Measurements from ENCODE around the gene NECTIN4. TPM values are rescaled to one million over a fixed set of nuclear protein-coding genes. Genes with fewer than 3 reads are reported as not detected.

NECTIN4 gene
- total RNA-seq, 2 donors from 2014 or later = 4.6 to 7.8 TPM

DNA sequence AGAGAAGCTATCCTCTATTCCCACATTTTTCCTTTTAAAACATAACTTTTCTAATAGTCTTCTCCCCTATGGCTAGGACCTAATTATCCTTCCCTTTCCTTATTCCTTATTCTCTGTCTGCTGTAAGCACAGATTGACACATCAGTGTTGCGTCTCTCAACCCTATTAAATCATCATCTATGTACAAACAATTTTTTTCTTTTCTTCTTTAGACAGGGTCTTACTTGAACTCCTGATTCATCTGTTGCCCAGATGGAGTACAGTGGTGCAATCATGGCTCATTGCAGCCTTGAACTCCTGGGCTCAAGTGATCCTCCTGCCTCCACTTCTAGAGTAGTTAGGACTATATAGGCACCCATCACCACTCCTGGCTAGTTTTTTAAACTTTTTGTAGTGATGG lies 17.1 kb upstream of the NECTIN4 start:
- H3K4me3 ChIP-seq = no peak overlapping the region
- H3K4me1 ChIP-seq = no peaks in the 10 kb centered on the region
- DNase-seq = no peak
- H3K36me3 ChIP-seq = no peaks in the 10 kb centered on the region
- H3K9ac ChIP-seq (ENCODE audit: low read depth in 2 of 2, low read length in 2 of 2) = no peak overlapping the region
- no peaks in the 10 kb centered on the region for H3K27me3 ChIP-seq
- TF ChIP-seq, protein P1, sequence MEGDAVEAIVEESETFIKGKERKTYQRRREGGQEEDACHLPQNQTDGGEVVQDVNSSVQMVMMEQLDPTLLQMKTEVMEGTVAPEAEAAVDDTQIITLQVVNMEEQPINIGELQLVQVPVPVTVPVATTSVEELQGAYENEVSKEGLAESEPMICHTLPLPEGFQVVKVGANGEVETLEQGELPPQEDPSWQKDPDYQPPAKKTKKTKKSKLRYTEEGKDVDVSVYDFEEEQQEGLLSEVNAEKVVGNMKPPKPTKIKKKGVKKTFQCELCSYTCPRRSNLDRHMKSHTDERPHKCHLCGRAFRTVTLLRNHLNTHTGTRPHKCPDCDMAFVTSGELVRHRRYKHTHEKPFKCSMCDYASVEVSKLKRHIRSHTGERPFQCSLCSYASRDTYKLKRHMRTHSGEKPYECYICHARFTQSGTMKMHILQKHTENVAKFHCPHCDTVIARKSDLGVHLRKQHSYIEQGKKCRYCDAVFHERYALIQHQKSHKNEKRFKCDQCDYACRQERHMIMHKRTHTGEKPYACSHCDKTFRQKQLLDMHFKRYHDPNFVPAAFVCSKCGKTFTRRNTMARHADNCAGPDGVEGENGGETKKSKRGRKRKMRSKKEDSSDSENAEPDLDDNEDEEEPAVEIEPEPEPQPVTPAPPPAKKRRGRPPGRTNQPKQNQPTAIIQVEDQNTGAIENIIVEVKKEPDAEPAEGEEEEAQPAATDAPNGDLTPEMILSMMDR (IDR thresholded peaks at IDR 0.05) = no peak
- intact Hi-C loops (cut with DNase I) = no loop called here
- H3K9me3 ChIP-seq = no peaks in the 10 kb centered on the region
- no peak overlapping the region for H3K27ac ChIP-seq

DNA sequence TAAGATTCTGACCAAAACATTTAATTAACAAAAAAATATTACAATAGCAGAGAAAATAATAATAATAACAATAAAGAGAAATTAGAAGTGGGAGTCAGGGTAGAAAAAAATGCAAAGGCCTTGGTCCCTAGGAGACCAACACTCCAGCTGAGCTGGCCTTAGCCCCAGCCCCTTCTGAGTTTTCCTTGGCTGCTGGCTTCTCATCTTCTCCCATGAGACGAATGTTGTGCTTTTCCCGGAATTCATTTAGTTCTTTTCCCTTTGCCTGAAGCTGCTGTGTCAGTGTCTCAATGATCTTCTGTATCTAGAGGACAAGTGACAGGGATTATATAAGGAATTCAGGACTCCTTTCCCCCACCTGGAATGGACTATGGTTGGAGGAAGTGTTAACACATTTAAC lies 11.2 kb upstream of the NECTIN4 start:
- TF ChIP-seq, protein P1 (IDR thresholded peaks at IDR 0.05) = no peak
- DNase-seq = no peak
- Histone ChIP-seq H3K36me3 (no peaks in the 10 kb centered on the region), H3K9me3 (no peaks in the 10 kb centered on the region), H3K4me3 (no peak overlapping the region), H3K27ac (no peak overlapping the region), H3K9ac (ENCODE audit: low read depth in 2 of 2, low read length in 2 of 2) (no peak overlapping the region), H3K27me3 (no peaks in the 10 kb centered on the region), H3K4me1 (peaks cover 3% of the 10 kb centered on the region)
- intact Hi-C loops (cut with DNase I) = no loop called here

DNA sequence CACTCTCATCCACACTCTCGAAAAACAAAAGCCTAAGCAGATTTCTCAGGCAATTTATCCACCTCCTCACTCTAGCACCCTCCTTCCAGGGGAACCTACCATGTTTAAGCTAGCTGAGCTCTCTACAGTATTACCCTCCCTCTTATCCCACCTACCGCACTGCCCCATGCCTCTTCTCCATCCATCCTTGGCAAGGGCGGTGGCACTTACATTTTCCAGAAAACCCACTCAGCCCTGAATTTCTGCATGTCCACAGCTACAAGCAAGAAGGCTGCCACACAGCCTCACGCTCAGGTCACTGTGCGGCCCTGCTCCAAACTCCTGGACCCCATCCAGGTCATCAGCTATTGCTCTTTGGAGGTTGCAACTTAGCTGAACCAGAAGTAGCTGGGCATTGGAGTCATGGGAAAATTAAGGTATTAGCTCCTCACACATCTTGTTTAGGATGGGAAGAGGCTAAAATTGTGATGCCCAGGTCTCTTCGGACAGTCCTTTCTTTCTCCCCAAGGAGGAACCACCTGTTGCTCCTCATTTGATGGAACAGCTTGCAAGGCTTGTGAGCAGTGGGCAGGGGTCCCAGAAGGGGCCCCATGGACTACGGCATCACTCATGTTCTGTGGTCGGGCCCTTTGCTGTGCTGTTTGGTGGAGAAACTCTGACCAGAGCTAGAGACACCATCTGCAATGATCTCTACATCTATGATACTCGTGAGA lies 9.9 kb upstream of the NECTIN4 start:
- Histone ChIP-seq H3K27ac (no peak overlapping the region), H3K9ac (ENCODE audit: low read depth in 2 of 2, low read length in 2 of 2) (peak overlapping the region in 1 of 2 donors; percentile 56), H3K4me1 (peaks cover 3% of the 10 kb centered on the region), H3K9me3 (no peaks in the 10 kb centered on the region), H3K4me3 (peak overlapping the region; percentile 61), H3K27me3 (no peaks in the 10 kb centered on the region), H3K36me3 (no peaks in the 10 kb centered on the region)
- intact Hi-C loops (cut with DNase I) = loop anchor here (5.0 kb wide), 1 partner anchor 102 kb away; no protein-coding TSS in a partner anchor
- TF ChIP-seq, protein P1 (IDR thresholded peaks at IDR 0.05) = no peak
- no peak for DNase-seq

DNA sequence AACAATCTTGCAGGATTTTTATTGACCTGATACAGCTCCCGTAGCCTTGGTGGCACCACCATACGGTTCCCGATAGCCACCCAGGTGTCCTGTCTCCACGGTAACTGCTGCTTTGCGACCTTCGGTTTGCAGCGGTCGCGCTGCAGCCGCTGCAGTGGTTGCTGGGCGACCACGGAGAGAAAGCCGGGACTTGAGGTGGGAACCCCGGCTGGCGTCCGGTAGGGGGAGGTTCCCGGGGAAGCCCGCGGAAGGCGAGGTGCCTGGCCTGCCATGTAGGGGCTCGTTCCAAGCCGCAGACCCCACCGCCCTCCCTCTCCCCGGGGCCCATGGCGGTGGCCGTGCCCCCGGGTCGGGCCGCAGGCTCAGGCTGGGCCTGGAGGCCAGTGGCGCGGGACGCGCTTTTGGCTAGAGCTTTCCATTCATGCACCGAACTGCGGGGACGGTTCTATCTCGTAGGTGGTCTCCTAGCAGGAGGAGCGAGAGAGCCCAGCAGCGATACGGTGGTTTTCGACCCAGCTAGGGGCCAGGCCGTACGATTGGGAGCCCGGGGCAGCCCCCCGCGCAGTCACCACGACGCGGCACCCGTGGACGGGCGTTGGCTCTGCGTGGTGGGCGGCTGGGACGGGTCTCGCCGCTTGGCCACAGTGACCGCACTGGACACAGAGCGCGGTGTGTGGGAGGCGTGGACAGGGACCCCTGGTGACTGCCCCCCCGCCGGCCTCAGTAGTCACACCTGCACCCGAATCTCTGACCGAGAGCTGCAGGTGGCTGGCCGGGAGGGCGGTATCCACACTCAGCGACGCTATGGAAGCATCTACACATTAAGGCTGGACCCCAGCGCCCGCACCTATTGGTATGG lies 9.1 kb upstream of the NECTIN4 start, which contains the start of gene KLHDC9:
KLHDC9 (plus strand) TSS at position 152 of the 859 bp plus-strand sequence; CDS start at position 327, 175 bp downstream.
- H3K27ac ChIP-seq = peak within 1 kb of the TSS; percentile 69
- DNase-seq = peak; percentile 90
- peak within 1 kb of the TSS; percentile 61 for H3K4me3 ChIP-seq
- TF ChIP-seq, protein P1 (IDR thresholded peaks at IDR 0.05) = no peak
- peaks cover 3% of the 10 kb centered on the region for H3K4me1 ChIP-seq
- H3K27me3 ChIP-seq = no peaks in the 10 kb centered on the region
- H3K9me3 ChIP-seq = no peaks in the 10 kb centered on the region
- peak within 1 kb of the TSS; percentile 56 to 80 for H3K9ac ChIP-seq (ENCODE audit: low read depth in 2 of 2, low read length in 2 of 2)
- intact Hi-C loops (cut with DNase I) = loop anchor here (5.0 kb wide), 1 partner anchor 101 kb away; no protein-coding TSS in a partner anchor
- H3K36me3 ChIP-seq = no peaks in the 10 kb centered on the region

DNA sequence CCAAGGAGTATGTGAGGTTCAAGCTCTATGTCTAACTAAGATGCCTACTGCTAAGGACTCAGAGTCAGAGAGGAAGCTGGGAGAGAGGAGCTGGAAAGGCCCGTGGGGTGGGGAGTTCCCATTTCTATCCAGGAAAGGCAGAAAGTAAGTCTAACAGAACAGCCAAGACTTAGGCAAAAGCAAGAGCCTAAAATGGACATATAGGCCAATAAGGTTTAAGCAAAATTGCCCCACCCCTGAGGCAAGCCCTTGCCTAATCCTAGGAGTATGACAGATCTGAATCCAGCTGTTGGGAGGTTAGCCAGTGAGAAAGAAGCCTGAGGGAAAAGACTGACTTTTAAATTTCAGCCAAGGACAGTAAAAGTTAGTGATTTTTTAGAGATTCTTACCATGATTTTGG lies 7.2 kb upstream of the NECTIN4 start:
- TF ChIP-seq, protein P1 (IDR thresholded peaks at IDR 0.05) = no peak
- no peak overlapping the region for H3K4me3 ChIP-seq
- intact Hi-C loops (cut with DNase I) = loop anchor here (5.0 kb wide), 1 partner anchor 99 kb away; no protein-coding TSS in a partner anchor
- no peaks in the 10 kb centered on the region for H3K9me3 ChIP-seq
- no peaks in the 10 kb centered on the region for H3K36me3 ChIP-seq
- no peak overlapping the region for H3K27ac ChIP-seq
- H3K9ac ChIP-seq (ENCODE audit: low read depth in 2 of 2, low read length in 2 of 2) = no peak overlapping the region
- no peaks in the 10 kb centered on the region for H3K27me3 ChIP-seq
- peaks cover 3% of the 10 kb centered on the region for H3K4me1 ChIP-seq
- DNase-seq = no peak
